Measurements from ENCODE around the gene POLR1C.

DNA sequence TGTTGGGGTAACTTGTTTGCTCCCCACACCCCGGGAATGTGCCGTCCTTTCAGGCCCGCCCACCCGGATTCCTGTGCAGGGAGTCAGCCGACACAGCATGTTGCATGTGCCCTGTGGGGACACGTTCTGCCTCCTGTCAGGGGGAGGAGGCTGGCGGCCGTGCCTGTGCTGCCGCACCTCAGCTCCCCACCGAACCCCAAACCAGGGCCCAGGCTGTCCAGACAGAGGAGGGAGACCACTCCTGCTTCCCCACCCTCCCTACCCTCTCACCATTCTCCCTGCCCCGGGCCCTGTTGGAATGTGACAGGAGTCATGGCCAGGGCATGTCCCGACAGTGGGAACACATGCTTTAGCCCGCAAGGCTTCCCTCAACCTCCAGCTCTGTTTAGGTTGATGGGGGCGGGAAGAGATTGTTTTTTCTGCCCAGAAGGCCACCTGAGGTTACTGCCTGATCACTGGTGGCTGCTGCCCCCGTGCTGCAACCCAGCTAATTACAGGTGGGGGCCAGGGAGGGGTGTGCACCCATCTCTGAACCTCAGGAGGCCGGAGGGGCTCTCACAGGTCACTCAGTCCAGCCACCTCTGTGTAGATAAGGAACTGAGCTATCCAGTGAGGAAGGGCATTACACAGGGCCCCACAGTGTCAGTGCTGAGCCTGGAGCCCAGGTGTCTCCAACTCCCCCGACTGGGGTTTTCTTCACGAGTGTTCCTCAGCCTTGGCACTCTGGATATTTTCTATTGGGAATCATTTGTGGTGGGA, 20.3 kb upstream of the POLR1C start:
- TF ChIP-seq SP1 (IDR thresholded peaks at IDR 0.05) (no peak), HDGF (IDR thresholded peaks at IDR 0.05; ENCODE audit: borderline replicate concordance) (no peak)
